ENCODE data around the gene ERC1.
A peak's percentile ranks its signal among the peaks of the same experiment; 100 is the strongest.

The ERC1 gene

GRCh38 chr12:1421091-1421846 is 430.2 kb downstream of the ERC1 start:
- no peak for DNase-seq

GRCh38 chr12:1422604-1423315 is 431.7 kb downstream of the ERC1 start:
- no peak for DNase-seq

DNA sequence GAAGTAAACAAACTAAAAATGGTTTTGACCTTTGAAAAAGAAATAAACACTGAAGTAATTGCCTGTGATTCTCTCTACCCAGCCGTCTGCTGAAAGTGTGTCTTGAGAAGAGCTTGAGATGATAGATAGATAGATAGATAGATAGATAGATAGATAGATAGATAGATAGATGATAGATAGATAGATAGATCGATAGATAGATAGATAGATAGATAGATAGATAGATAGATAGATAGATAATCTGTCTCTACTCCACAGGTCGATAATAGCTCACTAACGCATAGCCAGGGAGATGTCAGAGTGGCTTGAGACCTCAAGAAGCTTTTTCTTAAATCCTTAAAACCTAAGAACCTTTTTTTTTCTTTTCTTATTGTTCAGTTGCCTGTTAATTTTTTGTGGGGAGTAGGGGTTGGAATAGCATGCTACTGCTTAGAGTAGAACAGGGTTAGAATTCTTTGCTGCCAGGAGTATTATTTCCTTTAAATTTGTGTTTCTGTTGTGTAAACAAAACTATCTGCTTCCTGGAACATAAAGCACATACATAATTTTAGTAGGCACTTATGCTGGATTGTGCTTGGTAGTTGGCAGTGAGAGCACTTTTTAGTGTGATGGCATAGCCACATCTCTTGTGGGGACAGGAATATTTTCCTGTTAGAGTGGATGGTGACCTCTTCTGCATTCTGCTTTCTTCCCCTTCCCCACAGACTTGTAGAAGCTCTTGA is 433.8 kb downstream of the ERC1 start:
- DNase-seq, result no peak

DNA sequence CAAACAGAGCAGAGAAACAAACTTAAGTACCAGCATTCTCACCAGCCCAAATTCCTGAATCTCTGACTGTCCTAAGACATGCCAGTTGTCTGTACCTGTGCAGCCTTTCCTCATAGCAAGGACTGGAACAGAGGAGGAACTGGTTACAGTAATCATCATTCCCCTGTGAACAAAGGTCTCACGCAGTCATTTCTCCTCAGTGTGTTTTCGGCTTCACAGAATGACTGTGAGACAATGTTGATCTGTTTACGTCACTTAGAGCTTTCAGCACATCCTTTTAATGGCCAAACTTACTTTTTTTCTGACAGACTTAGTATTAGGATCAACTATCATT is 434.3 kb downstream of the ERC1 start:
- DNase-seq, result no peak

DNA sequence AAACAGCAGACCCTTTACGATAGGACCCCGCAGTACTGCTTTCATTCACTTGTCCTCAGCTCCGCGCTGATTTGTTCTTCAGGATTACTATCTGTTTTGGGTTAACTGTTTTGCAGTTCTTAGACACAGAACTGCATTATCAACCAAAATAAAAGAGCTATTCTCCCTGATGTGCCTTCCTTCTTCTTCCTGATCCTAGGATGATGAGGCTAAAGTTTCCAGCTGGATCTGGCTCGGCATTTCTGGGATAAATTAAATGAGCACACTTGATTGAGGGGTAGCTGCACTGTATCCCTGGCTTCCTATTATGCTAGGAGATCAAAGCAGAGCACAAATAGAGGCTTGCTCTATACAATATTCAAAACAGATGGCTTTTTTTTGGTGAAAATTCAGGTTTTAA is 437.6 kb downstream of the ERC1 start:
- no peak for DNase-seq

- DNase-seq, result no peak
These were observed 439.0 kb downstream of the ERC1 start for GRCh38 chr12:1429980-1430379.

DNA sequence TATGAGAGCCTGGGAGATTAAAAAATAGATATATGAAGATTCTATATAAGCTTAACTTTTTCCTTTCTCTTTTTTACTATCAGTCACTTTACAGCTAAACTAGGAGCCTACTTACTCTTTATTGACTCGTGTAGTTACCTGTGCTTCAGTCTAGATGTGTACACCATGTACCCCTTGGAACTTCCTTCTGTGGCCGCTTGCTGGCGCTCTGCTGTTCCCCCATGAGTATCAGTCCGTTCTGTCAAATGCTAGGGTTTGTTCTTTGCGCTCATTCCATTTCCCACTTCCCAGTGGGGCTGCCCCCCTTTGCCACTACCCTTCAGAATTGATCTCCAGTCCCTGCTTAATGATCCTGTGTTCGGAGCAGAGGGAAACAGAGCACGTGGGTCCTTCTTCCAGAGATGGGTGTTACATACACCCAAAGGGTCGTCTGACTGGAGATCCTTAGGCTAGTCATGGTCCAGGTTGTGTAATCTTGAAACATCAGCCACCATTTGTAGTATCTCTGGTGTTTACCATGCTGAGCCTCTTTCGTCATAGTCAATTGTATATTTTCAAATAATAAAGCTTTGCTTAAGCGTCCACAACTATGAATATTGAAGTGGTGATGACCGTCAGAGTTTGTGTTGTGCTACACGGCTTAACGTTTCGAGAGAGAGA is 443.4 kb downstream of the ERC1 start:
- DNase-seq, result no peak

DNA sequence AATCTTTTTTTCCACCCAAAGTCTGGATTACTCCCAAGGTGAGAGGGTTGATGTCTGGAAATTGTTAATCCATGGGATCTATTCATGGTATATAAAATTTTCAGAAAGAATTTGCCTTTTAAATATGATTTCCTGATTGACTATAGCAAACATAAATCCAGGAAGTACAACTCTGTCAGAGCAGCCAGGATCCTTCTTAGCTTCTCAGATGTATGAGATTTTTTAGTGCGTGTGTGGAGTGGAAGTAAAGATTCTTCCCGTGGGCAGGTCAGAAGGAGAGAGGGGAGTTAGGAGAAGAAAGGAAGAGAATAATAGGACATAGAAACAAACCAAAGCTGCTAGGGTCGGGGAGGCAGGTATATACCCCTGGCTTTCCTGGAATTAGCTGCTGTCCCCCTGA is 444.0 kb downstream of the ERC1 start:
- no peak for DNase-seq

- DNase-seq, result no peak
These were observed 444.4 kb downstream of the ERC1 start for GRCh38 chr12:1435456-1435855.

DNA sequence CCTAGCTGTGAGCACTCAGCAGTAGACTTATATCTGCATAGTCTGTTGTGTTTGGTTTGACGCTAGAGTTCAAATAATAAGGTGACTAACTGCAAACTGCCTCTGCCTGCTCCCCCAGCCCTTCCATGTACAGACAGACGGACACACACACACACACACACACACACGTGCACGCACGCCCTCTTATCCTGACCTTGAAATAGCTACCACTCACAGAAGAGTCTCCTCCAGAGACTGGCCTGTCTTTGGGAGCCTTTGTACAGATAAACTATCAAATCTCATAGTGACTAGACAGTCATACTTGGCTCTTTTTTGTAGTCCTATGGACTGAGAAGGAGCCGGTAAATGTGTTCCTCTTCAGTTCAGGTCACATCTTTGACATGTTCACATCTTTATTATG is 445.0 kb downstream of the ERC1 start:
- no peak for DNase-seq

GRCh38 chr12:1436981-1437380 is 446.0 kb downstream of the ERC1 start:
- DNase-seq, result no peak

- DNase-seq, result no peak
These were observed 448.2 kb downstream of the ERC1 start for GRCh38 chr12:1439201-1439600.

DNA sequence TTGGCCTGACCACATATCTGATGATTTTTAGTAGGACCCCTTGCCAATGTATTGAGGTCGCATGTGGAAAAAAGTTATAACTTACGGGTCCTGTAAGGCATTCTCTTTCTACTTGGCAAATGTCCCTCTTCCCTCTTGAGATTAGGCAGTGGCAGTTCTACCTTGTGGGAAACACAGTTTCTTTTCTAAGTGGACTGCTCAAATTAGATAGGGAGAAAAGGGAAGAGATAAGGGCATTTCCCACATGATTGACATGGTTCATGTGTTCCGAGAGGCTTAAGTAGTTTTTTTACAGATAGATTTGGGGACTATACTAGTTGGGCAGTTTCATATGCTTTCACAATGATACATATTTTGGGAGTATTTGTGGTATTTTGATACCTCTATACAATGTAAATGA is 448.7 kb downstream of the ERC1 start:
- no peak for DNase-seq

- peak; percentile 45 for DNase-seq
These were observed 452.6 kb downstream of the ERC1 start for GRCh38 chr12:1443421-1444141.

- no peak for DNase-seq
These were observed 453.1 kb downstream of the ERC1 start for GRCh38 chr12:1444142-1444516.

- DNase-seq, result no peak
These were observed 454.8 kb downstream of the ERC1 start for GRCh38 chr12:1445807-1446206.

- DNase-seq, result no peak
These were observed 457.3 kb downstream of the ERC1 start for GRCh38 chr12:1448336-1448735.

GRCh38 chr12:1453810-1454209 is 462.8 kb downstream of the ERC1 start:
- no peak for DNase-seq

GRCh38 chr12:1456885-1457284 is 465.9 kb downstream of the ERC1 start:
- no peak for DNase-seq

DNA sequence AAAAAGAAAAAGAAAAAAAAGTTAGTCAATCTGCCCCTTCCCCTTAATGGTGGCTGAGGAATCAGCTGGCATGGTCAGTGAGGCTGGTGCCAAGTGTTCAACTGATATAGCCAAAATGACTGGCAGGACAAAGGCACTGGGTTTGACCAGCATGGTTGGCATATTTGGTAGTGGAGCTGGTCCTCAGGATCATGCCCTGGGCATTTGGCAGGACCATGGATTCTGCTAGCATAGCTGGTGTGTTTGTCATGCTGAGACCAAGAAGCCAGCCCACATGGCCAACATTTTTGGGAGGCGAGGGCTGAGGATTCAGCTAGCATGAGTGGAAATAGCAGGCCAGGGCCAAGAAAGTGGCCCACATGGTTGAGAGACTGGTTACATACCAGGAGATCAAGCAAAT is 466.9 kb downstream of the ERC1 start:
- no peak for DNase-seq

DNA sequence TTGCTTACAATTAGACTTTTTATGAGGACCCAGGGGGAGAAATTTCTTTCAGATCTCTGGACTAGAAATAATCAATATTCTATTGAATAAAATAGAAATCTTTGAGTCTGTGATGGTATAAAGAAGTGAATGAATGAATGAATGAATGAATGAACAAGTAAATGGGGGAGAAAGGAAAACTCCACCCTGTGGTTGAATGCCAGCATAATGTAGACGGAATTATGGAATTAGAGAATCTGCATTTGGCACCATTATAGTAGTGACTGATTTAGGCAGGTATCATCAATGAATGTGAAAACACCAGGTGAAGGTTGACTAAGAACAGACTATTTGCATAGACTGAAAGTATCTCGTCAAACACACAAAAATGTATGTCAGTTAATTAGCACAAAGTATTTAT is 468.3 kb downstream of the ERC1 start:
- DNase-seq, result no peak

DNA sequence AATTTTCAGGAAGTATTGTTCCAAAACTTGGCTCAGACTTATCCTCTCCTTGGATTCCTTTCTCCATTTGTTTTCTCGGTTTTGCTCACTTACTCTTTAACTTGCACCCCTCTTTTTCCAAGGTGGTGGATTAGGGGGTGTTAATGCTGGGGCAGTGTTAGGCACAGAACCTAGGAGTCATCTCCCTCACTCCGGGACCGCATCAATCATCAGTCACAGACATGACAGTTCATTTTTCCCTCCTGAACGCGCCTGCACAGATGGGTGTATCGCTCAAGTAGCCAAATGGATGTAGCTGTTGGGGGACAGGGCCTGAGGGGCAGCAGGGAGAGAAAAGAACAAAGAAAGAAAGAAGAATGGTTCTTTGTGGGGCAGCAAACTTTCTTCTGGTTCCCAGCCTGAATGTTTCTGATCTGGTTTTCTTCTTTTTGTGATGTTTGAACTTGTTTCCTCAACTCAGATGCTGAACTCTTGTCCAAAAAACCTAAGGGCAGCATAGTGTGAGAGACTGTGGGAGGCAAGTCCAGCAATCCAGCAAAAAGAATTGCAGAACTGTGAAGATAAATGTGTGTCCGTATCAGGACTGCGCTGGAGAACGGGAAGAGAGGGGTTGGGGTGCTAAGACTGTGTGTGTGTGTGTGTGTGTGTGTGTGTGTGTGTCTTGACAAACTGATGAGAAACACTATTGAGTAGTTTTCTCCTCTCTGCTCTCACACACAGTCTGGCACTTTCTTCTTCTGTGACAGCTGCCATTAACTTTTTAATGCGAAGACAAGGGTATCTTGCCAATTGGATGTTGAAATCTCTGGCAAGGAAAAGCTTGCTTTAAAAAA is 472.3 kb downstream of the ERC1 start:
- DNase-seq, result no peak

Measured in right forelimb (tissue), 1 donor.